PFSK-1 (cell line): ENCODE measurements around the gene SLC10A7.

Experiments
- FOXP2 ChIP-seq: optimal IDR thresholded peaks from 2 replicates; pipeline ENCODE3; 2011; ENCODE audit warnings: borderline replicate concordance, control low read depth, inconsistent platforms; ENCODE audit not compliant: insufficient read depth; ENCODE audit errors: extremely low read length, extremely low read depth
- POLR2AphosphoS5 ChIP-seq: IDR thresholded peaks from 2 replicates; pipeline ENCODE4 v1.6.1; 2012; ENCODE audit warnings: low read depth, mild to moderate bottlenecking, control low read depth, low read length, moderate library complexity
- REST ChIP-seq, 2 experiments: IDR thresholded peaks; 2 replicates each; pipeline versions ENCODE4 v1.6.1 to v1.8.0; 2011 to 2012; ENCODE audit warnings: low read depth in 2 of 2, low read length in 2 of 2, control low read depth in 1 of 2, inconsistent platforms in 1 of 2, mild to moderate bottlenecking in 1 of 2, moderate library complexity in 1 of 2; ENCODE audit not compliant: insufficient read depth in 1 of 2
- SIN3A ChIP-seq: IDR thresholded peaks from 2 replicates; pipeline ENCODE4 v1.6.1; 2012; ENCODE audit warnings: mild to moderate bottlenecking, low read length, moderate library complexity, borderline replicate concordance; ENCODE audit not compliant: insufficient read depth
- TAF1 ChIP-seq: IDR thresholded peaks from 2 replicates; pipeline ENCODE4 v1.6.1; 2012; ENCODE audit warnings: low read length, control low read depth, borderline replicate concordance; ENCODE audit not compliant: insufficient read depth

Gene SLC10A7

GRCh38 chr4:146500216-146500615 lies 21.5 kb downstream of the SLC10A7 start:
- no peak for TF ChIP-seq POLR2AphosphoS5
- no peak for TF ChIP-seq SIN3A
- TF ChIP-seq FOXP2 = no peak
- TF ChIP-seq REST (IDR thresholded peaks at IDR 0.05; ENCODE audit: insufficient read depth in 1 of 2, low read depth in 2 of 2, low read length in 2 of 2) = no peak
- TF ChIP-seq TAF1 = no peak

DNA sequence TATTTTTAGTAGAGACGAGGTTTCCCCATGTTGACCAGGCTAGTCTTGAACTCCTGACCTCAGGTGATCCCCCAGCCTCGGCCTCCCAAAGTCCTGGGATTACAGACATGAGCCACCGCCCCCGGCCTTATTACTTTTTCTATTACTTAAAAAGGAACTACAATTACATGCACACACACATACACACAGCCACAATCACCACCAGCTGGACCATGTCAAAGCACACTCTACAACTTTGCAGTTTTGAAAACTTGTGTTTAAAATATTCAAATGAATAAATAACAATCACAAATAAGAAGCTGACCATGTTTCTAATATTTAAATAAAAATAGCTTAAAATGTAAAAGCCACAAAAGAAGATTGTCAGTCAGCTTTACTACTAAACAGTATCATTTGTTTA lies 23.4 kb downstream of the SLC10A7 start:
- no peak for TF ChIP-seq SIN3A
- TF ChIP-seq POLR2AphosphoS5 = no peak
- no peak for TF ChIP-seq FOXP2
- no peak for TF ChIP-seq REST (IDR thresholded peaks at IDR 0.05; ENCODE audit: insufficient read depth in 1 of 2, low read depth in 2 of 2, low read length in 2 of 2)
- no peak for TF ChIP-seq TAF1

GRCh38 chr4:146495269-146495668 lies 26.5 kb downstream of the SLC10A7 start:
- TF ChIP-seq TAF1 (no peak), POLR2AphosphoS5 (no peak), SIN3A (no peak), FOXP2 (no peak), REST (IDR thresholded peaks at IDR 0.05; ENCODE audit: insufficient read depth in 1 of 2, low read depth in 2 of 2, low read length in 2 of 2) (no peak)

- no peak for TF ChIP-seq POLR2AphosphoS5
- TF ChIP-seq SIN3A = no peak
- no peak for TF ChIP-seq FOXP2
- no peak for TF ChIP-seq TAF1
- no peak for TF ChIP-seq REST (IDR thresholded peaks at IDR 0.05; ENCODE audit: insufficient read depth in 1 of 2, low read depth in 2 of 2, low read length in 2 of 2)
Measured at GRCh38 chr4:146494143-146494542, 27.6 kb downstream of the SLC10A7 start.

DNA sequence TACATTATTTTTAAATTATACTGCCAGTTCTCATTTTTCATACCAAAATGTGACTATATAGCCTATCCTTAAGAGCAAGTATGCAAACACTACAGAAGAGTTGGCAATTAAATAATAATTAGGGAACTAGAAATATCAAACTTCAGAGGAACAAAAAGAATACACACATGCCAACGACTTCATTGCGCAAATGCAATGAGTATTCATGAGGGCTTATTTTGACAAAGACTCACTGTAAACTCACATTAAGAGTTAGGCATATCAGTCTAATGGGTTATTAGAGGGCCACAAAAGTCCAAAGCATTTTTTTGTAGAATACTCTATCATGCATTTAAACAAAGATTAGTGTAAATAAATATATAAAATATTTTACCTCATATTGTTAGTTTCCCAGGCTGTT lies 31.6 kb downstream of the SLC10A7 start:
- no peak for TF ChIP-seq SIN3A
- TF ChIP-seq TAF1 = no peak
- TF ChIP-seq FOXP2 = no peak
- no peak for TF ChIP-seq REST (IDR thresholded peaks at IDR 0.05; ENCODE audit: insufficient read depth in 1 of 2, low read depth in 2 of 2, low read length in 2 of 2)
- TF ChIP-seq POLR2AphosphoS5 = no peak
